HG02642 (cell line): ENCODE data around the gene KLHL21.
"Not testable (repeated sequence)": the region's sequence is repeated elsewhere in the genome, so short reads cannot be mapped to it uniquely, and the experiment has no call there.

Experiments
- ATAC-seq: cut with Tn5 transposase; IDR thresholded peaks from one replicate; pipeline ENCODE4 v1.9.1; 2021; ENCODE audit warnings: mild to moderate bottlenecking; ENCODE audit not compliant: unreplicated experiment, poor library complexity

KLHL21 gene

GRCh38 chr1:6560267-6560666 lies 42.4 kb downstream of the KLHL21 start:
- ATAC-seq: no peak

GRCh38 chr1:6559161-6559560 lies 43.5 kb downstream of the KLHL21 start:
- ATAC-seq: not testable (repeated sequence)

GRCh38 chr1:6557597-6557996 lies 45.1 kb downstream of the KLHL21 start:
- ATAC-seq: no peak

DNA sequence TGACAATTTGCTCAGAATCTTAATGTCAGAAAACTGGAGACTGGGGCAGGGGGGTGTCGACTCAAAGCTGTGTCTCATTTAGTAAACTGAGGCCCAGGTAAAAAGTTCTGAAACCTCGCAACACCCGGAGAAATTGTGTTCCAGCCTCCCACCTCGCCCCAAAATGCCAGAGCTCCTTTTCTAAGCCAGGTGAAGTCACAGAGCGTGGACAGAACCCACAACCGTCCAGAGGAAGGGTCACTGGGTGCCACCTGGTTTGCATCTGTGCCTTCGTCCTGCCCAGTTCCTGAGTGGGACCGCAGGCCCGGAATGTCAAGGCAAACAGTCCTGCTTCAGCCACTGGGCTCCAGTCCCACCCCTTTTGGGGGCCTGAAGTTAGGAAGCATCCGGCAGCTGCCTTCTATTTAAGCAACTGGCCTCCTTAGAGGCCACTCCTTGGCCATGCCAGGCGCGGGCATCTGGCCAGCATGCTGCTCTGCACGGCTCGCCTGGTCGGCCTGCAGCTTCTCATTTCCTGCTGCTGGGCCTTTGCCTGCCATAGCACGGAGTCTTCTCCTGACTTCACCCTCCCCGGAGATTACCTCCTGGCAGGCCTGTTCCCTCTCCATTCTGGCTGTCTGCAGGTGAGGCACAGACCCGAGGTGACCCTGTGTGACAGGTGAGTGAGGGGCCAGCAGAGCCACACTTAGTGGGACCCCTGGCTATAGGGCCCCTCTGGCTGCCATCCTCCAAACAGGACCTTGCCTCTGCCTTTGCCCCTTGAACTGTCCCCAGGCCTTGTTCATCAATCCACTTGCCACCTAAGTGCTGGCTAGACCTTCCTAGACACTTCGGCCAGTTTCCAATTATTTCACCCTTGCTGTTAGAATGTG lies 47.5 kb downstream of the KLHL21 start, which contains the start of gene TAS1R1:
Gene TAS1R1, plus strand, starts transcription at position 401 of the 872 bp plus-strand sequence. Its CDS starts 67 bp downstream, at position 468.
- no peak for ATAC-seq

- ATAC-seq: peak; percentile 94
Observed at GRCh38 chr1:6554031-6554906, 48.4 kb downstream of the KLHL21 start, which contains the start of gene NOL9. Gene NOL9, minus strand, starts transcription at chr1:6554513. Its CDS starts 11 bp downstream, at chr1:6554502.

- ATAC-seq: no peak
Observed at GRCh38 chr1:6547301-6547700, 55.4 kb downstream of the KLHL21 start.

DNA sequence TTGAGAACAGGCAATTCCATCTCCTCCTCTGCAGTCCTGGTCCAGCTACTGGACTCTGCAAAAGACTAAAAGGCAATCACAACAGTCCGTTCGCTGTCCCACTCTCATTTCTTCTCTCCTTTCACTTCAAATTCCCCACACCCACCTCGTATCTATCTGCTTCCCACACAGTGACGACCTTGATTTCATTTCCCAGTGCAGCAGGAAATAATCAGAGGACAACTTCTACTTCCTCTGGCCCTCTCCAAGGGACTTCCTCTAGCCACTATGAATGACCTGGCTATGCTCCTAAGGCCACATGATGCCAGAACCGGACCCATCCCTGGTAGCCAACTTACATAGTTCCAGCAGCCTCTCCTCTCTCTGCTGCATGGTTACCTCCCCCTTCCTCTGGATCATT lies 56.3 kb downstream of the KLHL21 start:
- no peak for ATAC-seq

DNA sequence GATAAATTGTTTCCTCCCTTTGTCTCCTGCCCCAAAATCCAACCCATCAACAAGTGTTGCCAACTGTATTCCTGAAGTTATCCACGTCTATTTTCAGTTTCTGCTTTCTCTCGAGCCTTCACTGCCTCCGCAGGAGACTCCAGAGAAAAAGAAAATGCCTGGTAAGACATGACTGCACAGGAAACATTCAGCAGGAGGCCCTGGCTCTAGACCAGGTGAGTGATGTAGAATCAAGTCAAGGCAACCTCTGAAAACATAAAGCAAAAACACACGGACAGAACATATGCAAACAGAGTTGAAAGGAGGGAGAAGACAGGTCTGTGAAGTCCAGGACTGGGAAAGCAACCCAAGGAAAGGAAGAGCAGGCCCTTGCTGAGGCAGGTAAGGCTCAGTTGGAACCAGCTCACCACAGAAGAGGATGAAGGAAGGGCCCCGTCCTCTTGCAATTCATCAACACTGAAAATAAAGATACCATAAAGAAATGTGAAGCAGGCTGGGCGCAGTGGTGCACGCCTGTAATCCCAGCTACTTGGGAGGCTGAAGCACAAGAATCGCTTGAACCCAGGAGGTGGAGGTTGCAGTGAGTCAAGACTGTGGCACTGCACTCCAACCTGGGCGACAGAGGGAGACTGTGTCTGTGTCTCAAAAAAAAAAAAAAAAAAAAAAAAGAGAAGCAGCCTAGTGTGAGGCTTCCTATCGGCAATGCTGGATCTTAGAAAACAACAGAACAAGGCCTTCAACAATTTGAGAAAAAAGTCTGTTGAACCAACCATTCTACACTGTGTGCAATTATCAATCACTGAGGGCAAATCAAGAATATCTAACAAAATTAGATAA lies 57.2 kb downstream of the KLHL21 start:
- no peak for ATAC-seq

DNA sequence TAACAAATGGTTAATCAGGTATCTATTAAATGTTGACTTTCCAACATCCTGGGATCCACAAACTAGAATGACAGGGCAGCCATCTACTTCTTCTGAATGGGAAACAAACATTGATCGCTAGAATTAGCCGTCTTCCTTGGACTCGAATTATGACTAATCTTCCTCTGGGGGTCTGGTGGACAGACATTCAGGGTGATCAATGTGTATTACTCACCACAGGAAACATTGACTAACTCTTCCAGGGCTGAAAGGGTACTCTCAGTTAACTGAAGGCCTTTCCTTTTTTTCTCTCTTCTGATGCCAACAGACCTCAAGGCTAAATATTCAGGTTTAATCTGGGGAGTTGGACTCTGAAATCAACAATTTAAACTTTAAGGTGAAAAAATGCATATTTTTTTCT lies 57.8 kb downstream of the KLHL21 start:
- no peak for ATAC-seq
